A673 (cell line): Measurements from ENCODE around the gene TBC1D10B. TPM values are rescaled to one million over a fixed set of nuclear protein-coding genes. Genes with fewer than 3 reads are reported as not detected.

ENCODE experiments used
- BruUV-seq: library from RNA; stranded (reverse); fragments of 400-500 nt; replicated peaks from 2 replicates; lab custom pipeline; 2021; lab: Mats Ljungman, UMichigan
- CTCF ChIA-PET: fragments of 300-600 bp; sonication (Branson Sonifier 250); formaldehyde crosslinking; loops from one replicate; lab custom pipeline; 2022; ENCODE audit warnings: antibody characterized with exemption; lab: Charles Lee
- POLR2A ChIA-PET: fragments of 300-600 bp; sonication (Branson Sonifier 250); formaldehyde crosslinking; loops from one replicate; lab custom pipeline; 2022; ENCODE audit warnings: antibody characterized with exemption; ENCODE audit not compliant: low non-redundant PET; lab: Charles Lee
- DNase-seq: peaks from one replicate; pipeline ENCODE4 v3.0.0-alpha.2; 2015; ENCODE audit warnings: low spot score
- H3K27ac ChIP-seq: fragments of 200-600 bp; sonication (generic); 2 replicates; pipeline ENCODE4 v1.5.1; 2016; ENCODE audit warnings: mixed run types, low read depth, mild to moderate bottlenecking, mixed read lengths, antibody characterized with exemption, low read length; ENCODE audit not compliant: poor library complexity, severe bottlenecking
- H3K27me3 ChIP-seq: fragments of 200-600 bp; sonication (generic); replicated peaks from 2 replicates; pipeline ENCODE4 v1.6.1; 2017; ENCODE audit warnings: mixed run types, low read depth, mild to moderate bottlenecking, mixed read lengths, antibody characterized with exemption, low read length; ENCODE audit not compliant: insufficient read depth, poor library complexity
- H3K36me3 ChIP-seq: fragments of 200-600 bp; sonication (generic); 2 replicates; pipeline ENCODE4 v1.6.1; 2016; ENCODE audit warnings: mixed run types, mild to moderate bottlenecking, mixed read lengths, antibody characterized with exemption, low read length; ENCODE audit not compliant: insufficient read depth, poor library complexity, severe bottlenecking
- H3K4me1 ChIP-seq: fragments of 200-600 bp; sonication (generic); 2 replicates; pipeline ENCODE4 v1.6.1; 2017; ENCODE audit warnings: mixed run types, mild to moderate bottlenecking, mixed read lengths, antibody characterized with exemption, low read length; ENCODE audit not compliant: insufficient read depth, poor library complexity, severe bottlenecking
- H3K4me3 ChIP-seq: fragments of 200-600 bp; sonication (generic); 2 replicates; pipeline ENCODE4 v1.5.1; 2016; ENCODE audit warnings: low read depth, mixed run types, mild to moderate bottlenecking, mixed read lengths, low read length; ENCODE audit not compliant: poor library complexity, severe bottlenecking
- H3K9me3 ChIP-seq: fragments of 200-600 bp; sonication (generic); 2 replicates; pipeline ENCODE4 v1.6.1; 2016; ENCODE audit warnings: mixed run types, low read depth, mild to moderate bottlenecking, mixed read lengths, antibody characterized with exemption, low read length; ENCODE audit not compliant: poor library complexity, severe bottlenecking
- EZH2 ChIP-seq: fragments of 200-600 bp; sonication (generic); IDR thresholded peaks from 2 replicates; pipeline ENCODE4 v1.6.1; 2017; ENCODE audit warnings: borderline replicate concordance, low read depth, mild to moderate bottlenecking, mixed read lengths, antibody characterized with exemption, low read length; ENCODE audit not compliant: poor library complexity, severe bottlenecking
- intact Hi-C: fragments of 100-400 bp; cut with micrococcal nuclease; formaldehyde crosslinking; loops from one replicate; pipeline ENCODE4 v1.10.0; 2022; ENCODE audit not compliant: unreplicated experiment
- total RNA-seq: library from RNA; stranded (reverse); gene quantifications from 2 replicates; pipeline ENCODE4 v1.2.3, GENCODE V29; 2021
- TF ChIP-seq, protein P1 (sequence below): fragments of 300-800, 200-600 bp; sonication (generic); conservative IDR thresholded peaks from 2 replicates; pipeline ENCODE4 v1.5.1; 2017; ENCODE audit warnings: low read depth, mild to moderate bottlenecking, antibody characterized with exemption, low read length, moderate library complexity, mixed read lengths

TBC1D10B gene
- total RNA-seq, 1 experiment from 2014 or later = 66.0 TPM

DNA sequence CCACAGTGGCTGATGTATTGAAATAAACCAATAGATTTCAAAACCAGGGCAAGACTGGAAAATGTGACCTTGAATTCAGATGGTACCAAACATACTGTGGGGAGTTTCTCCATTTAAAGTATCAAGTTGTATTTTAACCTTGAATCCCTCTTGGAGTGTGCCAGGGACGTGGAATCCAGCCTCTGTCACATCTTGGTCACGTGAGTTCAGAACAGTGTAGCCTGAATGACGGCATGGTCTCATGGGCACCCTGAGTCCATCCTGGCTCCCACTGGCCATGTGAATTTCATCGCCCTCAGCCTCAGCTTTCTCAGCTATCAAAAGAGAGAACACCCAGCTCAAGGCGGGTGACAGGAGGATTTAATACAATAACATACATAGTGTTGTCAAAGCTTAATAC is 43.9 kb upstream of the TBC1D10B start:
- BruUV-seq = no TSS peak
- Histone ChIP-seq H3K4me3 (no peak overlapping the region), H3K4me1 (peaks cover 10% of the 10 kb centered on the region), H3K9me3 (no peaks in the 10 kb centered on the region), H3K27me3 (no peaks in the 10 kb centered on the region), H3K27ac (no peak overlapping the region), H3K36me3 (peaks cover 33% of the 10 kb centered on the region)
- intact Hi-C loops = no loop called here
- ChIA-PET POLR2A (no interaction called here), CTCF (interaction anchor here (0.7 kb wide), 1 partner anchor 16 kb away, joined by 3 read pairs; no protein-coding TSS in a partner anchor)
- TF ChIP-seq EZH2 = no peak
- TF ChIP-seq, protein P1, sequence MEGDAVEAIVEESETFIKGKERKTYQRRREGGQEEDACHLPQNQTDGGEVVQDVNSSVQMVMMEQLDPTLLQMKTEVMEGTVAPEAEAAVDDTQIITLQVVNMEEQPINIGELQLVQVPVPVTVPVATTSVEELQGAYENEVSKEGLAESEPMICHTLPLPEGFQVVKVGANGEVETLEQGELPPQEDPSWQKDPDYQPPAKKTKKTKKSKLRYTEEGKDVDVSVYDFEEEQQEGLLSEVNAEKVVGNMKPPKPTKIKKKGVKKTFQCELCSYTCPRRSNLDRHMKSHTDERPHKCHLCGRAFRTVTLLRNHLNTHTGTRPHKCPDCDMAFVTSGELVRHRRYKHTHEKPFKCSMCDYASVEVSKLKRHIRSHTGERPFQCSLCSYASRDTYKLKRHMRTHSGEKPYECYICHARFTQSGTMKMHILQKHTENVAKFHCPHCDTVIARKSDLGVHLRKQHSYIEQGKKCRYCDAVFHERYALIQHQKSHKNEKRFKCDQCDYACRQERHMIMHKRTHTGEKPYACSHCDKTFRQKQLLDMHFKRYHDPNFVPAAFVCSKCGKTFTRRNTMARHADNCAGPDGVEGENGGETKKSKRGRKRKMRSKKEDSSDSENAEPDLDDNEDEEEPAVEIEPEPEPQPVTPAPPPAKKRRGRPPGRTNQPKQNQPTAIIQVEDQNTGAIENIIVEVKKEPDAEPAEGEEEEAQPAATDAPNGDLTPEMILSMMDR = no peak
- DNase-seq = no peak

DNA sequence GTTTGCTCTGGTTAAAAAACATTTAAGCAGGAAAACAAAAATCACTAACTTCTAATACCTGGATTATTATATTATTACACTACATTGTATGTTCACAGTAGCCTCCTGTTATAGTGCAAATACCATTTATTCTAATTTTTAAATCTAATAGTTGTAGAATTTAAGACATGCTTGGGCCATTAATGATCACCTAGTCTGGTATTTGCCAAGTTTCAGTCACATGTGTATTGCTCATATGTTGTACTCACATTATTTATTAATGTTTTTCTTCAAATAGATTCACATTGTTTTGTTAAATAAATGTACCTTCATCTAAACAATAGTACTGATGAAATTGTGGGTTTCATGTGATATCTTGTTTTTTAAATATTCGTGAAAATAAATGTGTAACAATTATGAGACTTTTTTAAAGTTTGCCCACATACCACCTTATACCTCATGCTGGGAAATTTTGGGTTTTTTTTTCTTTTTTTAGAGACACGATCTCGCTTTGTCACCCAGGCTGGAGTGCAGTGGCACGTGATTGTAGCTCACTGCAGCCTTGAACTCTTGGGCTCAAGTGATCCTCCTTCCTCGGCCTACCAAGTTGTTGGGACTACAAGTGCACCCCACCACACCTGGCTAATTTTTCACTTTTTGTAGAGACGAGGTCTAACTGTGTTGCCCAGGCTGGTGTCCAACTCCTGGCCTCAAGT is 43.0 kb upstream of the TBC1D10B start:
- Histone ChIP-seq H3K36me3 (peaks cover 33% of the 10 kb centered on the region), H3K4me3 (no peak overlapping the region), H3K27me3 (no peaks in the 10 kb centered on the region), H3K27ac (no peak overlapping the region), H3K4me1 (peaks cover 16% of the 10 kb centered on the region), H3K9me3 (no peaks in the 10 kb centered on the region)
- no peak for DNase-seq
- ChIA-PET CTCF (no interaction called here), POLR2A (no interaction called here)
- BruUV-seq = no TSS peak
- TF ChIP-seq, protein P1 = no peak
- no peak for TF ChIP-seq EZH2
- intact Hi-C loops = no loop called here

DNA sequence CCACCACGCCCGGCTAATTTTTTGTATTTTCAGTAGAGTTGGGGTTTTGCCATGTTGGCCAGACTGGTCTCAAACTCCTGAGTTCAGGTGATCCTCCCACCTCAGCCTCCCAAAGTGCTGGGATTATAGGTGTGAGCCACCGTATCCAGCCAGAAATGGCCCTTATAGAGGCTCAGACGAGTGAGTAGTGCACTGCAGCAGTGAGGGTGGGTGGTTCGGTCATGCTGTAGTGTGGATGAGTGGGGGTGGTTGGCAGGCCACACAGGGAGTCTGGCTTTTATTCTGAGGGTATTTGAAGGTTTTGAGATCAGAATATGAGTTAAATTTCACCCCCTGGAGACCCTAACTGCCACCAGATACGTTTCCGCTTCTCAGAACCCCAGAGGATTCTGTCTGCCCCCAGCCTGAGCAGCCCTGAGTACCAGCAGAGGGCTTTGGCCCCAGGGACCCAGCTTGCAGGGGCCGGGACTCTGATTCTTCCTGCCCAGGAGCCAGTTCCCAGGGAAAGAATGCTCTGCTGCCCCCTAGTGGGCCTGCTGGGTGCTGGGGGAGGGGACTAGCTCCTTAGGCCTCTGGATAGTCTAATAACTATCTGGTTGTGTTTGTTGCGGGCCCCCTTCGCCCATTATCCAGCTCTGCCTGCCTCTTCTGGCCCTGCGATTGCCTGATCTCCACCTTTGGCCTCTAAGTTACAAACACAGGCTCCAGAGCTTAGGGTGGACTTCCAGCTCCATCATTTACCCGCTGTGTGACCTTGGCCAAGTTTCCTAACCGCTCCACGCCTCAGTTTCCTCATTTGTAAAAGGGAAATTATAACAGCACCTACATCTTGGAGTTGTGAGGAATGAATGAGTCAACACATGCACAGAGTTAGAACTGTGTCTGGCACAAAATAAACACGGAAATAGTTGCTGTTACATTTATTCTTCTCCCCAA is 39.1 kb upstream of the TBC1D10B start:
- peaks cover 29% of the 10 kb centered on the region for H3K36me3 ChIP-seq
- BruUV-seq = no TSS peak
- peak; percentile 94 for DNase-seq
- no peak overlapping the region for H3K27ac ChIP-seq
- no peak for TF ChIP-seq EZH2
- TF ChIP-seq, protein P1 = peak; percentile 95
- H3K4me3 ChIP-seq = no peak overlapping the region
- H3K27me3 ChIP-seq = no peaks in the 10 kb centered on the region
- H3K9me3 ChIP-seq = no peaks in the 10 kb centered on the region
- POLR2A ChIA-PET = interaction anchor here (0.9 kb wide), 1 partner anchor 8 kb away, joined by 3 read pairs; no protein-coding TSS in a partner anchor
- H3K4me1 ChIP-seq = peaks cover 16% of the 10 kb centered on the region
- CTCF ChIA-PET = interaction anchor here (0.5 to 1.2 kb wide), 14 partner anchors 9 to 317 kb away, joined by 3 to 18 read pairs (median 4); partner anchors contain the start of genes DCTPP1, TBX6 and ZNF48
- intact Hi-C loops = loop anchor here (5.0 kb wide), 2 partner anchors 37 to 287 kb away; partner anchors contain the start of genes MAPK3, MYL11 and TBC1D10B
